Kidney epithelial cell (primary cell): Measurements from ENCODE around the gene ABCF2. TPM values are rescaled to one million over a fixed set of nuclear protein-coding genes. Genes with fewer than 3 reads are reported as not detected.

Source experiments
- DNase-seq: peaks from one replicate; pipeline ENCODE4 v3.0.0-alpha.2; 2010; ENCODE audit warnings: low read depth
- H3K27me3 ChIP-seq: 2 replicates; pipeline ENCODE4 v1.6.0; 2011; ENCODE audit warnings: low read length; ENCODE audit not compliant: control insufficient read depth, insufficient read depth
- H3K36me3 ChIP-seq: 2 replicates; pipeline ENCODE4 v1.5.1; 2011; ENCODE audit warnings: low read length; ENCODE audit not compliant: control insufficient read depth, insufficient read depth
- H3K4me3 ChIP-seq: 2 replicates; pipeline ENCODE4 v1.5.1; 2011; ENCODE audit warnings: low read depth, mild to moderate bottlenecking, control low read depth, low read length
- CTCF ChIP-seq: IDR thresholded peaks from 2 replicates; pipeline ENCODE4 v1.5.1; 2011; ENCODE audit warnings: mild to moderate bottlenecking, moderate library complexity, low read length, control low read depth, inconsistent platforms; ENCODE audit not compliant: insufficient read depth, poor library complexity, severe bottlenecking
- total RNA-seq: library from RNA; depleted of rRNA; stranded (reverse); fragments of >200 nt; gene quantifications from 2 replicates; pipeline ENCODE4 v1.2.3, GENCODE V29; 2015

Gene ABCF2
- total RNA-seq, 1 donor from 2014 or later, result 75.4 TPM

- Histone ChIP-seq H3K36me3 (no peaks in the 10 kb centered on the region), H3K27me3 (peaks cover 50% of the 10 kb centered on the region), H3K4me3 (no peak overlapping the region)
- TF ChIP-seq CTCF, result no peak
- no peak for DNase-seq
Measured at GRCh38 chr7:151201344-151201743, 25.7 kb downstream of the ABCF2 start.

GRCh38 chr7:151198945-151199848 is 27.8 kb downstream of the ABCF2 start:
- Histone ChIP-seq H3K4me3 (no peak overlapping the region), H3K27me3 (peaks cover 51% of the 10 kb centered on the region), H3K36me3 (no peaks in the 10 kb centered on the region)
- TF ChIP-seq CTCF, result no peak
- no peak for DNase-seq

- no peak for TF ChIP-seq CTCF
- no peak overlapping the region for H3K4me3 ChIP-seq
- H3K27me3 ChIP-seq, result peaks cover 52% of the 10 kb centered on the region
- DNase-seq, result no peak
- no peaks in the 10 kb centered on the region for H3K36me3 ChIP-seq
Measured at GRCh38 chr7:151197932-151198331, 29.1 kb downstream of the ABCF2 start.

- H3K27me3 ChIP-seq, result peaks cover 47% of the 10 kb centered on the region
- TF ChIP-seq CTCF, result no peak
Measured at GRCh38 chr7:151195616-151196450, 31.2 kb downstream of the ABCF2 start.

GRCh38 chr7:151194188-151194587 is 32.8 kb downstream of the ABCF2 start:
- H3K27me3 ChIP-seq, result peaks cover 36% of the 10 kb centered on the region
- no peak for DNase-seq
- no peak overlapping the region for H3K4me3 ChIP-seq
- TF ChIP-seq CTCF, result no peak
- no peaks in the 10 kb centered on the region for H3K36me3 ChIP-seq

More at GRCh38 chr7:151195616-151196450, 31.2 kb downstream of the ABCF2 start:
- Histone ChIP-seq H3K36me3 (no peaks in the 10 kb centered on the region), H3K4me3 (no peak overlapping the region)
- no peak for DNase-seq
